ENCODE data around the gene C1QTNF6.

- TF ChIP-seq CTCF (IDR thresholded peaks at IDR 0.05; ENCODE audit: extremely low read depth in 1 of 2, insufficient read depth in 1 of 2, low read depth in 1 of 2, low read length in 2 of 2) (no peak), POLR2A (IDR thresholded peaks at IDR 0.05; ENCODE audit: low read depth, low read length) (no peak)
Measured at GRCh38 chr22:37180531-37181231, 7.4 kb downstream of the C1QTNF6 start.

Measured in endothelial cell of umbilical vein (primary cell).